NCI-H2196 (cell line): ENCODE data around the gene PARD3.
"Not testable (repeated sequence)": the region's sequence is repeated elsewhere in the genome, so short reads cannot be mapped to it uniquely, and the experiment has no call there.

Source experiments
- DNase-seq: peaks from one replicate; lab custom pipeline; 2025; ENCODE audit not compliant: unreplicated experiment; lab: John Stamatoyannopoulos, UW

Gene PARD3

DNA sequence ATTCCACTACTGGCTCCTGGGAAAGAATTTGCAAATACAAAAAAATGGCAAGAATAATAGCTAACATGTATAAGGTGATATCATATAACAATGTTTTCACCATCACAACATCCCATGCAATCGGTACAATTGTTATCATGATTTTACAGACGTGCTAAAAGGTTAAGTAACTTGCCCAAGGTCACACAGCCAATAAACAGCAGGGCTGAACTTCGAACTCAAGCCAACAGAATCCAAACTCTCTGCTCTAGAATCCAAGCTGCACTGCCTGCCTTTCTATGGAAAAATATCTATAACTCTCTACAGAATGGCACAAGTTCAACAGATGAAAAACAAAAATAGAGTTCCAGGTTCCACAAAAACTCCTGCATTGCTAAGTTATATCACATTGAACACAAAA is 160.9 kb downstream of the PARD3 start:
- no peak for DNase-seq

DNA sequence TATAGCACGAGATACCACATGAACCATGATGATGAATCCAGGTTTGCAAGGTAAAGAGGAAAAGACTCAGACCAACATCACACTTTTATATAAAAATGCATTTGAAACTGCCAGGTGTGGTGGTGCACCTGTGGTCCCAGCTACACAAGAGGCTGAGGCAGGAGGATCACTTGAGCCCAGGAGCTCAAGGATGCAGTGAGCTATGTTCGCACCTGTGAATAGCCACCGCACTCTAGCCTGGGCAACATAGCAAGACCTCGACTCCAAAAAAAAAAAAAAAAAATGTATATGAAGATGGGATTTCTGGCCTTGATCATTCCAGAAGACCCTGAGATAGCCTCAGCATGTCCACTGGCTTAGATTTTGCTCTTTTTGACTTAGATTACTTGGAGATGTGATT is 161.6 kb downstream of the PARD3 start:
- no peak for DNase-seq

DNA sequence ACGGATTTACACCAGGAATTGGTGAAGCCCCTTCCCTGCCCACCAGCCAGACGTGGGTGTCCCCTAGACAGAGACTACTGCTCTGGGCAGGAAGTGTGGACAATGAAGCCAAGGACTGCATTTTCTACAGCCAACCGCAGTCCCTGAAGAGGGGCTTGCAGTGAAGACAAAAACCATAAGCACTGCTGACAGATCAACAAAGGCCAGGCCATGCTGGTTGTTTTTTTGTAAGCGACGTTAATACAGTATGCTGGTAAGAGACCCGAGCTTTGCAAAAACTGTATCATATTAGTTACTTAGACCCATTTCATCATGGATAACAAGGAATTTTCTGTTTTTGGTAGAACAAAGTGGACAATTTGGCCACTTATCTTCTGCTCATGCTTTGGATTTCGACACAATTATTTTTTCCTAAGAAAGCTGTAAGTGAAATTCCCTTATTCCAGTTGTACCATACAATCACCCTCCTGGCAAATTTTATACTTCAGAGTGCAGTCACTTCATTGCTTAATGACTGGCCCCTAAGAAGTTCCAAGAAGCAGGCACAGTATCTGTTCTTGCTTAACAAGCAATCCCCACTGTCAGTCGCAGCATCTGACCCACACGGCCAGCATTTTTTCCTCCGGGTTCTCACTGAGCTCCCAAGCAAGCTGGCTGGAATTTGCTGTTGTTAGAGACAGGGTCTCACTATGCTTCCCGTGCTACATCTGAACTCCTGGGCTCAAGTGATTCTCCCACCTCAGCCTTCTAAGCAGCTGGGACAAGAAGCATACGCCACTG is 163.5 kb downstream of the PARD3 start:
- no peak for DNase-seq

DNA sequence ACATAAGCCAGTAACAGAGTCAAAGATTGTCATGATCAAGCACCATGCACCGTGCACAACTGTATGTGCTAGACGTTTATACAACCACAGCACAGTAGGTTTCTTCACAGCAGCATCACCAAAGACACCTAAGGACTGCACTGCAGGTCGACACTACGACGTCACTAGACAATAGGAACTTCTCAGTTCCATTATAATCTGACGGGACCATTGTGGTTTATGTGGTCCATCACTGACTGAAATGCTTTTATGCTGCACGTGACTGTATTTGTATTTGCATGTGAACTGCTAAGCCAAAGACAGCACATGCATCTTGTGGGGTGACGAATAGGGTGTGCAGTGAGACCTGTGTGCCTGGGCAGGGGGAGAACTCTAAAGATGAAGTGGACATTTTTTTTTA is 164.9 kb downstream of the PARD3 start:
- DNase-seq: no peak

DNA sequence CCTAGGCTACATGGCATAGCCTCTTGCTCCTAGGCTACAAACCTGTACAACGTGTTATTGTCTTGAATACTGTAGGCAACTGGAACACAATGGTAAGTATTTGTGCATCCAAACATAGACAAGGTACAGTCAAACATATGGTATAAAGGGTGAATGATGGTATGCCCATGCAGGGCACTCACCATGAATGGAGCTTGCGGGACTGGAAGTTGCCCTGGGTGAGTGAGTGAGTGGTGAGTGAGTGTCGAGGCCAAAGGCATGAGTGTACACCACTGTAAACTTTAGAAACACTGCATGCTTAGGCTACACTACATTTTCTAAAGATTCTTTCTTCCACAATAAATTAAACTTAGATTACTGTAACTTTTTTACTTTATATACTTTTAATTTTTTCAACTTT is 165.7 kb downstream of the PARD3 start:
- no peak for DNase-seq

DNA sequence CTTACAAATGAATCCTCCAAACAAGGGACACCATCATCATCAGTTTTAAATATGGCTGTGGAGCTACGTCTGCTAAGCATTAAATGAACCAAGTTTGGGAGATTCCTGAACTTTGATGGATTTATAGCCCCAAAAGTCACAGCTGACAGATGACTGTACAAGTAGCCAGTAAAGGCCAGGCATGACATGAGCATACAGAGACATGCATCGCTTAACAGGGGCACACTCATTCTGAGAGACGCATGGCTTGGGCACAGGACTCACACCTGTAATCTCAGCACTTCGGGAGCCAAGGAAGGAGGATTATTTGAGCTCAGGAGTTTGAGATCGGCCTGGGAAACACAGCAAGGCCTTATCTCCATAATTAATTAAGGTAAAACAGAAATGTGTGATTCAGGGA is 166.2 kb downstream of the PARD3 start:
- DNase-seq: no peak

DNA sequence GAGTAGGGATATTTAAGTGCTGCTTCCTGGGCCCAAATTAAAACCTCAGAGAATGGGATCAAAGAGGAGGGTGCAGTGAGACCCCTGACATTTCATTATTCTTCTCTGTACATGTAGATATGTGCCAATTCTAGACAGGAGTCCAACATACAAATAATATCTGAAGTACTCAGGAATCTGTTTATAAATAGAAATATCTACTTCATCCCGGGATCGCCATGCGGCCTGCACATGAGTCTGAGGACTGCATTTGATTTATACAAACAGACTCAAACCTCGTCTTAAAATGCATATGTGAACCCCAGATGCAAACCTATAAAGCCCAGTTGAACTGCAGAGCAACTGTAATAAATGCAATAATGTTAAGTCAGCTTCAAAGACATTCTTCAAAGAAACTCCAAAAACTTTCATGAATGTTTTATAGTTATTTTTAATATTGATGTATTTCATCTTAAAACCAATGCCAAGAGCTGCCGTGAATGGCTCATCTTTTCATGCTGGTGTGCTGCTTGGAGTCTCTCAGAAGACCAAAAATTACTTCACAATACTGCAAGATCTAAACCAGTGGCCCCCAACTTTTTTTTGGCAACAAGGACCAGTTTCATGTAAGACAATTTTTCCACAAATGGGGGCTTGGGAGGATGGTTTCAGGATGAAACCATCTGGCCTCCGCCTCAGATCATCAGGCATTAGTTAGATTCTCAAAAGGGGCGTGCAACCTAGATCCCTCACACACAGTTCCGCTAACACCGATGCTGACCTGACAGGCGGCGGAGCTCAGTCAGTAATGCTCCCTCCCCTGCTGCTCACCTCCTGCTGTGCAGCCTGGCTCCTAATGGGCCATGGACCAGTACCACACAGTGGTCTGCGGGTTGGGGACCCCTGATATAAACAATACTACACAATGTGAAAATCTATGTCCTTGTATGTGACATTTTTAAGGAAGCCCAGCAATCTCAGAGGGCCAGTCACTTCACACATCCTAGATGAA is 166.9 kb downstream of the PARD3 start:
- DNase-seq: no peak

DNA sequence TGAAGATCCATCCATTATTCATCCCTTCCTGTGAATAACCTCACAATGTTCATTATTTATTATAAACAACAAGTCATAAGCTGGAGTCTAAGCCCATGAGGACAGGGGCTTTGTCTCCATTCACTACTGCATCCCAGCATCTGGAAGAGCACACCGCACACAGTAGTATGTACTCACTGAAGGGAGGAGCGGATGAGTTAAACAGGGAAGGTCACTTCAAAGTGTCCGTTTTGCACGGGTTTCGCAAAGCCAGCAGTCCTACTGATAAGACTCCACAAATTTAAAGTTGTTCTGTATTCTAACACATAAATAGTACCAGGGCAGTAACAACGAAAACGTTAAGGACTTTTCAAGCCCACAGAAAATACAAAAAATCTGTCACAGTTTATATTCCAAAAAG is 167.9 kb downstream of the PARD3 start:
- DNase-seq: no peak

DNA sequence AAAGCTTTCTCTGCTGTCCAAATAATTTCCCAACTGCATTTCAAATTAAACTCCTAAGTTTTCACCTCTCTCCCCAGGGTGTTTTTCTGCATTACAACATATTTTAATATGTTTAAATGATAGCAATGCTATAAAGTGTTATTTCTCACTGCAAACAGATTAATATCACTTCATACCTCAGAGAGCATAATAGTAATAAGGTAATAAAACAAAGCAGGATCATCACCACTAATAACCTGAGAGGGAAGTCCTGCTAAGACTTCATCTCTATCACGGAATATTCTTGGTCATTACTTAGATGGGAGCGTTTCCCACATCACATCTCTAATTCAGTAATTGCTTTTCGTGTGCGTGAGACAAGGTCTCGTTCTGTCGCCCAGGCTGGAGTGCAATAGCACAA is 168.8 kb downstream of the PARD3 start:
- DNase-seq: no peak

DNA sequence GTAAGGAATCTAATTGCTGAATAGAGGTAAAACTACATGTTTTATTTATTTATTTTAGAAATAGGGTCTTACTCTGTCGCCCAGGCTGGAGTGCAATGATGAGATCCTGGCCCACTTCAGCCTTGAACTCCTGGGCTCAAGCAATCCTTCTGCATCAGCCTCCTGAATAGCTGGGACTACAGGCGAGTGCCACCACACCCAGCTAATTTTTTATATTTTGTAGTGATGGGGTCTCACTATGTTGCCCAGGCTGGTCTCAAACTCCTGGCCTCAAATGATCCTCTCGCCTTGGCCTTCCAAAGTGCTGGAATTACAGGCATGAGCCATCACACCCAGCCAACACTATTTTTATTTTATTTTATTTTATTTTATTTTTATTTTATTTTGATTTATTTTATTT is 170.3 kb downstream of the PARD3 start:
- DNase-seq: not testable (repeated sequence)

DNA sequence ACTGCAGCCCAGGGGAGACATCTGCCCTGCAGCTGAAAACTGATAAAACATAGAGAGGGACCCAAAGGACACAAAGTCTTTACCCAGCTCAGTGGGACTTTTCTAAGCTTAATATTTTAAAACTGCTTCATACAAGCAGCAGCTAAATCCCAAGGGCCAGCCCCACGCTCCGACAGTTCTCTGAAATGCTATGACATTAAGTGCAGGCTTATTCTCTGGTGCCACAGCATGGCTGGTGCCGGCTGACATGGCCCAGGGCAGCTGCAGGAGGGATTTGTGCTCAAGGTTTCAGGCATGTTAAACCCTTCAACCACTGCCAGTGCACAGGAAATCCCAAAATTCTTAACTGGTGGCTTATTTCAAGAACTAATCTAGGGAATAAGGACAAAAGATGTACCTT is 170.9 kb downstream of the PARD3 start:
- DNase-seq: no peak

DNA sequence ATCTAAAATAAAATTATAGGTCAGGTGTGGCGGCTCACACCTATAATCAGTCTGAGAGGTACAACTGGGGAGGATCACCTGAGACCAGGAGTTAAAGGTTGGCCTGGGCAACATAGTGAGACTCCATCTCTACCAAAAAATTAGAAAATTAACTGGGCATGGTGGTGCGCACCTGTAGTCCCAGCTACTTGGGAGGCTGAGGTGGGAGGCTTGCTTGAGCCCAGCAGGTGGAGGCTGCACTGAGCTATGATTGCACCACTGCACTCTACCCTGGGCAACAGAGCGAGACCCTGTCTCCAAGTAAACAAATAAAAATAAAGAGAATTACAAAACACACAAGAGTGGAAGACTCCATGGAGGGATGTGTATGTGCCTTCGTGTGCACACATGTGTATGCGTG is 171.5 kb downstream of the PARD3 start:
- no peak for DNase-seq

DNA sequence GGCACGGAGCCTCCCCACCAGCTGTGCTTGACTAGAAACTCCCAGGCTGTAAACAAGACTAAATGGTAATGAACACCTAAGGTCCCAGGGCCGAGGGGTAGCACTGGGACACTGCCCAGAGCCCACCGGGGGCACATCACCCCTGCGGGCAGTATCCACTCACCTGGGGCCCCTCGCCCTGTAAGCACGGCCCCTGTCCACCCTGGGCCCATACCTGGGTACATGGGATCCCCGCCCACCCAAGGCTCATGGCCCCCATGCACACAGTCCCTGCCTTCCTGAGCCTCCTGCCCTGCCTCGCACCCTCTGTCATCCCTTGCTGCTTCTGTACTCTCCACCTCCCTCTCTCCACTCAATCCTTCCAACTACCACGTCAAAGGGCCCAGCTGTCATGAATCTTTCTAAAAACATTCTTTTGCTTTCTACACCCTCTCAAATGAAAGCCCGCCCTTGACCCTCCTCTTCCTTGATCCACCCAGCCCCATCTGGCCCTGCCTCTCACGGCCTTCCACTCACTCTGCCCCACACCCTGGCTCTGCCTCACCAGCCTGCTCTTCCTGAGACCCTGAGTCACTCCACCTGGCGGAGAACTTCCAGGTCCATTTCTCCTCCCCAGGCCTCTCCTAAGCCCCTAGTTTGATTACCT is 173.1 kb downstream of the PARD3 start:
- DNase-seq: no peak

DNA sequence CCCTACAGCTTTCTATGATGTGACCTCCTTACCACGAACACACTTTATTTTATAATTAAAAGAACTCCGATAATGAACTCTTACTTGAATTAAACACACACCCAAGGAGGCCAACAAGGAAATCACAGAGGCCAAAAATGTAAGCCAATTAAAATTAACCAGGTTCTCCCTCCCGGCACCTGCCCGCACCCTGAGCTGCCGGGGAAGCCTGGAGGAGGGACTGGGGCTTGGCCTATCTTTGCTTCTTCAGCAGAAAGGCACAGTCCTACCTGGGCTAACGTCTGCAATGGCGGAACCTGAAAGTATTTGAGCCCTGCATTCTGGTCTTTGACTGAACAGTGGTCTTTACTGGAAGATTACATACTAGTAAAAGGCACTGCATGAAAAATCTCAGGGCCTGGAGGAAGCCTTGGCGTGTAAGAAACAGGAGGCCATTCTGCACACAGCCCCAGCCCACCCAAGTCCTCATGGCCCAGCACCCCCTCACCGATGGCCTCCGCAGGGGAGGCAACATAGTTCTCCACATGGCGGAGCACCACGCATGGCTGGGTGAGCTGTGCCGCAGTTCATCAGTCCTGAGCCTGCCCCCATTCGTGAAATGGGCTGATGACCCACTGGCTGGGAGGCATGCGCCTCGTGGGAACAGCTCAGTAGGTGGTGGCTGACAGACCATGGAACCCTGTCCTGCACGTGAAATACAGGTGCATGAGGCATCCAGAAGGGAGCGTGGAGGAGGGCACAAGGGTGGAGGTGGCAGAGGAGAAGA is 173.8 kb downstream of the PARD3 start:
- DNase-seq: no peak

DNA sequence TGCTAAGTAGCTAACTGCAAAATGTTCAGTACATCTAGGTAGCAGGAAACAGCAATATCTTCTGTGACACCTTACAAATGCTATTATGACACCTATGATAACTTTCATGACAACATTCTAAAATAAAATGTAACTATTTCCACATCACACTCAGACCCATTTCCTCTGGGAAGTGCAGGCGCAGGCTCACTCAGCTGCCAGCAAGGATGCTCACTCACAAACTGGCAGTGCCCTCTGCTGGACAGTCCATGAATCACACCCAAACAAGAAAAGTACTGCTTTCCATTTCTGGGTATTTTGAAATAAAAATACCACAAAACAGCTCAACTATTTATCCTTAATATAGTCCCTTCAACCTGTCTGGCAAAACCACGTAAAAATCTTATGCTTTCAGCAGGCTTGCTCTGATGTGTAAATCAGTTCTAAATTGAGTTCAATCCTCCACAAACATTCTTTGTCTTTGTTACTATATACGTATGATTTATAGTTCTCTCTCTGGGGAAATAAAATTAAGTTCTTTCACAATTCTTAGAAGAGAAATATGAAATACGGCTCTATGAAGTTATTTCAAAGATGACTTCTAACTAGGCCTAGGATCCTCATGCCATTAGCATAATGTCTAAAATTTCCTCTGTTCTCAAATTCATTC is 176.6 kb downstream of the PARD3 start:
- DNase-seq: peak; percentile 13

DNA sequence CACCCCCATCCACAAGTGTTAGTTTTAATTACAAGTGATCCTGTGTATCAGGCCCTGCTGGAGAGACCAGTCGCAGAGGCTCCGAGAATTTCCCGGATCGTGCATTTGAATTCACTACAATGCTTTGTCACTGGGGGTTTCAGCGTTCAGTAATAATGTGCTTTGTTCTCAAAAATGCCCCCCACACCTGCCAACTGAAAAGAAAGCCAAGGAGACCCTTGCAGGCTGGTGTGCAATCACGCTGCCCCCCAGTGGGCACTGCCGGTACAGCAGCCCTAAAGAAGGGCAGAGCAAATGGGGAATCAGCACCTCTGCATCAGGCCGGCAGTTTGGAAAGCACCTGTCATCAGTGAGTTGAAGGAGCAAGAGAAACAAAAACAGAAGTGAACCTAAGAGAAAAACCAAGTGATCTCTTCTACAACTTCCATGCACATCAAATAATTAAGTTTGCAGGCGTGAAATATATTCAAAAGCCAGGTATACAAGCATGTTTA is 177.6 kb downstream of the PARD3 start:
- peak; percentile 30 for DNase-seq

DNA sequence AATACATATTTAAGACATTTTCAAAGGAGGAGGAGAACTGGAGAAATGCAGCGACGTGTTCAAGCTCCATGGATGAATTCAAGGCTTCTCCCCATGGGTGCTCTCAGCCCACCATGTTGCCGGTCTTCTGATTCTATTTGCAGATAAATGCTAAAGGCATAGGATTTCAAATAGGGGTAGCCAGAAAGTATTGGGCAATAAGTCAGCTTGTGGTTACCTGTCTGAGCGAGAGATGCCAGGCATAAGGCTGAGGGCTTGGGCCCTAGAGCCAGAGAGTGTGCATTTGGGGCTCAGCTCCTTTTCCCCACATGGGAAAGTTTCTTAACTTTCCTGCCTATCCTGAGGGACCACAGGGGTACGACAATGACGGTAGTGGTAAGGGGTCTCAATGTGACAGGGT is 180.0 kb downstream of the PARD3 start:
- no peak for DNase-seq

DNA sequence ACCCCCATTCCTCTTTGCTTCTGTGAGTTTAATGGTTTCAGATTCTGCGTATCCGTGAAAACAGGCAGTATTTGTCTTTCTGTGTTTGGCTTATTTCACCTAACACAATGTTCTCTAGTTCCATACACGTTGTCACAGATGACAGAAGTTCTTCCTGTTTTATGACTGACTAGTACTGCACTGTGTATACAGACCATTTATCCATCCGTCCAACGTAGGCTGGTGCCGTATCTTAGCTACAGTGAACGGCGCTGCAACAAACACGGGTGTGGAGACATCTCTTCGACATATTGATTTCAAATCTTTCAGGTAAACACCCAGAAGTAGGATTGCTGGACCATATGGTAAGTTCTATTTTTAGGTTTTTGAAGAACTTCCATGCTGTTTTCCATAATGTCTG is 181.7 kb downstream of the PARD3 start:
- DNase-seq: no peak

DNA sequence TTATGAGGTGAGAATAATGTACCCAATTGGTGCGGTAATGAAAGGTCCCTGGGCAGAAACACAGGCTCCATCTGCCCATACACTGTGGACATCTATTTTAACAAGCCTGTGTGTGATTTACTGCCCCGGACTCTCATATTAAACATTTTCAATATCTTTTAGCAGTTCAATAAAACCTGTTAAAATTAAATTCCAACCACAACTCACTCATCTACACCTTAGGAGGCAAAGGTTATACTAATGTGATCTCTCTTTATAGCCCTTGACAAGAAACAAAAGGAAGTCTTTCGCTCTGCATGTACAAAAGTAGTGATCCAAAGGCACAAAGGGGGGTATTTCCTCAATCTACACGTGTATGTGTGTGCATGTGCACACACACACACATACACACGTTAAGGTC is 186.0 kb downstream of the PARD3 start:
- no peak for DNase-seq

DNA sequence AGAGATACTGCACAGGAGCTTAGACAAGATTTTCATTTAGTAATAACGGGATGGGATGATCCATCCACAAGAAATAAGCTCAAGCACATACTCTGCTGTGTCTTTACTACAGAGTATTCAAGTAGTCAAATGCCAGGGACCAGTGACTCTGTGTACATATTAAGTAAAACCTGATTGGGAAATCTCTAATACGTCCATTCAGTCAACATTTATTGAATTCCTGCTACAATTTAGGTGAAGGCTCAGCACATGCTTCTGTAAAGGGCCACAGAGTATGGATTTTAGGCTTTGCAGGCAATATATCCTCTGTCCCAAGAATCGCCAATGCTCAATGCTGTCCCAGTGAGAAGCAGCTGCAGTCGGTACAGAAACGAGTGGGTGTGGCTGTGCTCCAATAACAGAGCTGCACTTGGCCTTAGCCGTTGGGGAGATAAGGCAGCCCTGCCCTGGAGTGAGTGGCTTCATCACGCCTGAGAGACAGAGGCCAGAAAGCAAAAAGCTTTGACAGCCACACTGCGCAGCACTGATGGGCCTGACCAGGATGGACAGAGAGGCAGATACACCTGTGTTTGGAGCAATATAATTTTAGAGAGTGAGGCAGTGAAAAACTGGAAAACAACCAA is 186.8 kb downstream of the PARD3 start:
- DNase-seq: no peak
